HepG2 (cell line): Measurements from ENCODE around the gene THOP1. TPM values are rescaled to one million over a fixed set of nuclear protein-coding genes. Genes with fewer than 3 reads are reported as not detected.

Experiments used
- DNMT3B ChIP-seq: conservative IDR thresholded peaks from 2 replicates; pipeline ENCODE4 v1.6.1; 2016; ENCODE audit warnings: missing biosample characterization, control low read depth
- ERF ChIP-seq: IDR thresholded peaks from 2 replicates; pipeline ENCODE4 v1.6.1; 2018; ENCODE audit warnings: missing biosample characterization, missing genetic modification reagents
- GATAD1 ChIP-seq: IDR thresholded peaks from 2 replicates; pipeline ENCODE4 v1.6.1; 2016; ENCODE audit warnings: missing genetic modification reagents, missing compliant biosample characterization
- HHEX ChIP-seq: IDR thresholded peaks from 2 replicates; pipeline ENCODE4 v1.6.1; 2016; ENCODE audit warnings: control low read depth
- HMG20B ChIP-seq: conservative IDR thresholded peaks from 2 replicates; pipeline ENCODE4 v1.6.1; 2016; ENCODE audit warnings: missing genetic modification reagents, missing compliant biosample characterization
- KMT2B ChIP-seq: IDR thresholded peaks from 2 replicates; pipeline ENCODE4 v1.6.1; 2016; ENCODE audit warnings: missing genetic modification reagents, missing compliant biosample characterization
- NFE2L1 ChIP-seq: sonication (generic); formaldehyde crosslinking; IDR thresholded peaks from 2 replicates; pipeline ENCODE4 v1.4.0; 2020; ENCODE audit warnings: missing genetic modification reagents, mild to moderate bottlenecking, borderline replicate concordance
- NFYB ChIP-seq: sonication (generic); formaldehyde crosslinking; IDR thresholded peaks from 2 replicates; pipeline ENCODE4 v1.4.0; 2020; ENCODE audit warnings: missing genetic modification reagents
- PHF21A ChIP-seq: sonication (generic); formaldehyde crosslinking; IDR thresholded peaks from 2 replicates; pipeline ENCODE4 v1.5.0; 2020; ENCODE audit warnings: mild to moderate bottlenecking, missing genetic modification reagents
- POLR2AphosphoS5 ChIP-seq: IDR thresholded peaks from 2 replicates; pipeline ENCODE4 v1.6.1; 2012; ENCODE audit warnings: low read depth, low read length
- PPARG ChIP-seq: conservative IDR thresholded peaks from 2 replicates; pipeline ENCODE4 v1.6.1; 2016; ENCODE audit warnings: missing biosample characterization, missing genetic modification reagents
- RNF2 ChIP-seq: fragments of 450-650 bp; conservative IDR thresholded peaks from 2 replicates; pipeline ENCODE4 v1.6.1; 2016; ENCODE audit warnings: low read depth
- SIN3A ChIP-seq: IDR thresholded peaks from 2 replicates; pipeline ENCODE4 v1.6.1; 2011; ENCODE audit warnings: low read depth, mild to moderate bottlenecking, control low read depth, low read length, borderline replicate concordance
- TAF1 ChIP-seq: sonication (generic); formaldehyde crosslinking; IDR thresholded peaks from 2 replicates; pipeline ENCODE4 v1.4.0; 2020; ENCODE audit warnings: missing genetic modification reagents
- U2AF2 ChIP-seq: fragments of 200-400 bp; formaldehyde crosslinking; IDR thresholded peaks from 2 replicates; pipeline ENCODE4 v1.6.1; 2017; ENCODE audit warnings: low read depth, mild to moderate bottlenecking, low read length
- XBP1 ChIP-seq: sonication (generic); formaldehyde crosslinking; IDR thresholded peaks from 2 replicates; pipeline ENCODE4 v1.5.0; 2020; ENCODE audit warnings: missing genetic modification reagents
- ZNF431 ChIP-seq: sonication (generic); formaldehyde crosslinking; IDR thresholded peaks from 2 replicates; pipeline ENCODE4 v1.9.0; 2022; ENCODE audit warnings: missing genetic modification reagents, low read depth, mild to moderate bottlenecking, borderline replicate concordance
- ZNF562 ChIP-seq: sonication (generic); formaldehyde crosslinking; IDR thresholded peaks from 2 replicates; pipeline ENCODE4 v1.8.0; 2022; ENCODE audit warnings: missing genetic modification reagents, borderline replicate concordance
- ZNF879 ChIP-seq: sonication (generic); formaldehyde crosslinking; IDR thresholded peaks from 2 replicates; pipeline ENCODE4 v1.8.1; 2023; ENCODE audit warnings: missing genetic modification reagents
- ZSCAN20 ChIP-seq: sonication (generic); formaldehyde crosslinking; IDR thresholded peaks from 2 replicates; pipeline ENCODE4 v1.4.0; 2020; ENCODE audit warnings: missing genetic modification reagents, mild to moderate bottlenecking, borderline replicate concordance
- polyA plus RNA-seq, 8 experiments: library from polyadenylated mRNA; depleted of rRNA in 3 of 8; stranded (reverse) in 7 of 8; unstranded in 1 of 8; fragments of >200 nt; fragmentation: Illumina TruSeq in 4 of 8; extraction: Trizol in 4 of 8; gene quantifications; 2 replicates each; pipeline versions ENCODE4 v1.2.1 to v1.2.3, GENCODE V29; 2011 to 2016; ENCODE audit warnings: low read depth in 4 of 8, missing spikeins in 1 of 8, mixed read lengths in 1 of 8; ENCODE audit not compliant: insufficient read depth in 1 of 8
- total RNA-seq, 5 experiments: library from RNA; depleted of rRNA; stranded (reverse); fragments of >200 nt; fragmentation: Illumina TruSeq; extraction: Trizol; gene quantifications; 2 replicates each; pipeline ENCODE4 v1.2.3, GENCODE V29; 2016; ENCODE audit warnings: low read depth in 1 of 5
- TF ChIP-seq, protein P1 (sequence below): sonication (generic); formaldehyde crosslinking; conservative IDR thresholded peaks from 2 replicates; pipeline ENCODE4 v1.4.0; 2020; ENCODE audit warnings: missing genetic modification reagents
- TF ChIP-seq, protein P2 (sequence below): sonication (generic); formaldehyde crosslinking; IDR thresholded peaks from 2 replicates; pipeline ENCODE4 v1.4.0; 2020; ENCODE audit warnings: missing genetic modification reagents
- TF ChIP-seq, protein P3 (sequence below): sonication (generic); formaldehyde crosslinking; IDR thresholded peaks from 2 replicates; pipeline ENCODE4 v1.8.0; 2022; ENCODE audit warnings: missing genetic modification reagents, low read depth, mild to moderate bottlenecking, borderline replicate concordance
- TF ChIP-seq, protein P4 (sequence below): IDR thresholded peaks from 2 replicates; pipeline ENCODE4 v1.6.1; 2016; ENCODE audit warnings: missing compliant biosample characterization, missing genetic modification reagents, borderline replicate concordance
- TF ChIP-seq, protein P5 (sequence below): IDR thresholded peaks from 2 replicates; pipeline ENCODE4 v1.6.1; 2016; ENCODE audit warnings: low read depth

THOP1 gene
- total and polyA plus RNA-seq, 2 of the 13 experiments (the other 11 are each of a cell fraction or from before 2014, with no cell fraction given), result 74.4 to 116 TPM

DNA sequence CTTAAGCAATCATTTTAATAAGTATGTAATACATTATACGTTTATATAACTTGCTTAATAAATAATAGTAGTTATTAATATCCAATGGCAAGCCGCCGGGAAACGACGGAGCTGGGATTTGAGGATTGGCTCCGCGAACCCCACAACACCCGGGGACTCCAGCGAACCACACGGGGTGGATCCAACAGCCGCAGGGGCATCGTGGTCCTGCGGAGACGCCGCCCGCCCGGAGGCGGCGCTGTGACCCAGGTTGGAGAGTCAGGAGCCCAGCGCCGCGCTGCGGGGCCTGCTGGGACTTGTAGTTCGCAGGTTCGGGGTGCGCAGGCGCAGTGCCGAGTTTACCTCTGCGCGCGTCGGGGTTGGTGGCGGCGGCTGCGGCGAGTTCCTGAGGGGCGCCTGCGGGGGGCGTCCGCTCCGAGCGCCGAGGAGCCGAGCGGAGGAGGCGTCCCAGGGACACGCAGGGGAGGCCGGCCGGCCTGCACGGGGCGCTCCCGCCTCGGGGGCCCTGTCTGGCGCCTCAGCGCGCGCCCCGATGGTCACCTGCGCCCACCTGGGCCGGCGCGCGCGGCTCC, 34.3 kb downstream of the THOP1 start, which contains the start of gene ZNF554 (continued):
- TF ChIP-seq PPARG (CRISPR knock-in tag), result peak; percentile 50; the same call in 1 of the 2 replicates
- TF ChIP-seq HHEX, result no peak
- TF ChIP-seq GATAD1, result peak; percentile 87
- peak; percentile 44; the same call in 1 of the 2 replicates for TF ChIP-seq NFYB (CRISPR knock-in tag)
- 0 out of 2 replicates have a peak, but pooled peaks have one; percentile 31 for TF ChIP-seq KMT2B (CRISPR knock-in tag)
- TF ChIP-seq TAF1 (CRISPR knock-in tag), result peak; percentile 40; the same call in 1 of the 2 replicates
- TF ChIP-seq, protein P1, sequence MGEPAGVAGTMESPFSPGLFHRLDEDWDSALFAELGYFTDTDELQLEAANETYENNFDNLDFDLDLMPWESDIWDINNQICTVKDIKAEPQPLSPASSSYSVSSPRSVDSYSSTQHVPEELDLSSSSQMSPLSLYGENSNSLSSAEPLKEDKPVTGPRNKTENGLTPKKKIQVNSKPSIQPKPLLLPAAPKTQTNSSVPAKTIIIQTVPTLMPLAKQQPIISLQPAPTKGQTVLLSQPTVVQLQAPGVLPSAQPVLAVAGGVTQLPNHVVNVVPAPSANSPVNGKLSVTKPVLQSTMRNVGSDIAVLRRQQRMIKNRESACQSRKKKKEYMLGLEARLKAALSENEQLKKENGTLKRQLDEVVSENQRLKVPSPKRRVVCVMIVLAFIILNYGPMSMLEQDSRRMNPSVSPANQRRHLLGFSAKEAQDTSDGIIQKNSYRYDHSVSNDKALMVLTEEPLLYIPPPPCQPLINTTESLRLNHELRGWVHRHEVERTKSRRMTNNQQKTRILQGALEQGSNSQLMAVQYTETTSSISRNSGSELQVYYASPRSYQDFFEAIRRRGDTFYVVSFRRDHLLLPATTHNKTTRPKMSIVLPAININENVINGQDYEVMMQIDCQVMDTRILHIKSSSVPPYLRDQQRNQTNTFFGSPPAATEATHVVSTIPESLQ (CRISPR knock-in tag), result no peak
- TF ChIP-seq ZNF879, result 0 out of 2 replicates have a peak, but pooled peaks have one; percentile 33
- 0 out of 2 replicates have a peak, but pooled peaks have one; percentile 65 for TF ChIP-seq SIN3A
- TF ChIP-seq XBP1 (CRISPR knock-in tag), result no peak
- TF ChIP-seq DNMT3B (CRISPR knock-in tag), result no peak
- TF ChIP-seq U2AF2, result no peak
- TF ChIP-seq RNF2, result 0 out of 2 replicates have a peak, but pooled peaks have one; percentile 44
- peak; percentile 71 for TF ChIP-seq PHF21A (CRISPR knock-in tag)
- TF ChIP-seq POLR2AphosphoS5, result peak; percentile 51
- TF ChIP-seq, protein P2, sequence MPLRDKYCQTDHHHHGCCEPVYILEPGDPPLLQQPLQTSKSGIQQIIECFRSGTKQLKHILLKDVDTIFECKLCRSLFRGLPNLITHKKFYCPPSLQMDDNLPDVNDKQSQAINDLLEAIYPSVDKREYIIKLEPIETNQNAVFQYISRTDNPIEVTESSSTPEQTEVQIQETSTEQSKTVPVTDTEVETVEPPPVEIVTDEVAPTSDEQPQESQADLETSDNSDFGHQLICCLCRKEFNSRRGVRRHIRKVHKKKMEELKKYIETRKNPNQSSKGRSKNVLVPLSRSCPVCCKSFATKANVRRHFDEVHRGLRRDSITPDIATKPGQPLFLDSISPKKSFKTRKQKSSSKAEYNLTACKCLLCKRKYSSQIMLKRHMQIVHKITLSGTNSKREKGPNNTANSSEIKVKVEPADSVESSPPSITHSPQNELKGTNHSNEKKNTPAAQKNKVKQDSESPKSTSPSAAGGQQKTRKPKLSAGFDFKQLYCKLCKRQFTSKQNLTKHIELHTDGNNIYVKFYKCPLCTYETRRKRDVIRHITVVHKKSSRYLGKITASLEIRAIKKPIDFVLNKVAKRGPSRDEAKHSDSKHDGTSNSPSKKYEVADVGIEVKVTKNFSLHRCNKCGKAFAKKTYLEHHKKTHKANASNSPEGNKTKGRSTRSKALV (CRISPR knock-in tag), result no peak
- TF ChIP-seq, protein P3, sequence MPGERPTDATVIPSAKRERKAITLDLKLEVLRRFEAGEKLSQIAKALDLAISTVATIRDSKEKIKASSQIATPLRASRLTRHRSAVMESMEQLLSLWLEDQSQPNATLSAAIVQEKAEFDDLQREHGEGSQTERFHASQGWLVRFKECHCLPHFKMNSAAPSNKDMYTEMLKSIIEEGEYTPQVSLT, result no peak
- TF ChIP-seq ZNF562 (CRISPR knock-in tag), result no peak
- no peak for TF ChIP-seq HMG20B (CRISPR knock-in tag)
- peak; percentile 88 for TF ChIP-seq ERF (CRISPR knock-in tag)
- TF ChIP-seq, protein P4, sequence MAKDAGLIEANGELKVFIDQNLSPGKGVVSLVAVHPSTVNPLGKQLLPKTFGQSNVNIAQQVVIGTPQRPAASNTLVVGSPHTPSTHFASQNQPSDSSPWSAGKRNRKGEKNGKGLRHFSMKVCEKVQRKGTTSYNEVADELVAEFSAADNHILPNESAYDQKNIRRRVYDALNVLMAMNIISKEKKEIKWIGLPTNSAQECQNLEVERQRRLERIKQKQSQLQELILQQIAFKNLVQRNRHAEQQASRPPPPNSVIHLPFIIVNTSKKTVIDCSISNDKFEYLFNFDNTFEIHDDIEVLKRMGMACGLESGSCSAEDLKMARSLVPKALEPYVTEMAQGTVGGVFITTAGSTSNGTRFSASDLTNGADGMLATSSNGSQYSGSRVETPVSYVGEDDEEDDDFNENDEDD (CRISPR knock-in tag), result peak; percentile 48; the same call in 1 of the 2 replicates
- TF ChIP-seq, protein P5, sequence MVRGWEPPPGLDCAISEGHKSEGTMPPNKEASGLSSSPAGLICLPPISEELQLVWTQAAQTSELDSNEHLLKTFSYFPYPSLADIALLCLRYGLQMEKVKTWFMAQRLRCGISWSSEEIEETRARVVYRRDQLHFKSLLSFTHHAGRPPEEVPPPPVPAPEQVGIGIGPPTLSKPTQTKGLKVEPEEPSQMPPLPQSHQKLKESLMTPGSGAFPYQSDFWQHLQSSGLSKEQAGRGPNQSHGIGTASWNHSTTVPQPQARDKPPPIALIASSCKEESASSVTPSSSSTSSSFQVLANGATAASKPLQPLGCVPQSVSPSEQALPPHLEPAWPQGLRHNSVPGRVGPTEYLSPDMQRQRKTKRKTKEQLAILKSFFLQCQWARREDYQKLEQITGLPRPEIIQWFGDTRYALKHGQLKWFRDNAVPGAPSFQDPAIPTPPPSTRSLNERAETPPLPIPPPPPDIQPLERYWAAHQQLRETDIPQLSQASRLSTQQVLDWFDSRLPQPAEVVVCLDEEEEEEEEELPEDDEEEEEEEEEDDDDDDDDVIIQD, result 0 out of 2 replicates have a peak, but pooled peaks have one; percentile 23
- no peak for TF ChIP-seq NFE2L1 (CRISPR knock-in tag)
- TF ChIP-seq ZSCAN20 (CRISPR knock-in tag), result 0 out of 2 replicates have a peak, but pooled peaks have one; percentile 33
- no peak for TF ChIP-seq ZNF431 (CRISPR knock-in tag)
